22Rv1 (cell line): ENCODE measurements around the gene YWHAG.

Experiments
- H3K27ac ChIP-seq: fragments of 450-650 bp; 2 replicates; pipeline ENCODE4 v1.5.1; 2017
- ZFX ChIP-seq: fragments of 450-650 bp; IDR thresholded peaks from 2 replicates; pipeline ENCODE4 v1.6.1; 2017; ENCODE audit warnings: antibody characterized with exemption, borderline replicate concordance
- TF ChIP-seq, protein P1 (sequence below): fragments of 450-650 bp; IDR thresholded peaks from 2 replicates; pipeline ENCODE4 v1.5.1; 2017; ENCODE audit warnings: mild to moderate bottlenecking

The YWHAG gene

DNA sequence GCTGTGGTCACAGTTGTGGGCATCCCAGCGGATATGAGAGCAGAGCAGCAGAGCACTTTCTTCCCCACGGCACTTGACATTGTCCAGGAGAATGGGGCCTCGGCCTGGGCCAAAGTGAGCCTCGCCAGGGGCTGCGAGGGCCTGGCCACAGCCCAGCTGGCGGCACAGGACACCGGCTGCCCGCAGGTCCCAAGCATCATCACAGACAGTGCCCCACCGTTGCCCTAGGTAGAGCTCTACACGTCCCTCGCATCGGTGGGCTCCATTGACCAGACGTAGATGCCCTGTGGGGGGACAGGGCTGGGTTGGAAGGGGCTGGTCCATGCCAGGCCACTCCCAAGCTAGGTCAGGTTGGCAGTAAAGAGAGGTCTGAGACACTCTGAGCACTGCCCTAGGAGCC lies 31.3 kb upstream of the YWHAG start:
- TF ChIP-seq, protein P1, sequence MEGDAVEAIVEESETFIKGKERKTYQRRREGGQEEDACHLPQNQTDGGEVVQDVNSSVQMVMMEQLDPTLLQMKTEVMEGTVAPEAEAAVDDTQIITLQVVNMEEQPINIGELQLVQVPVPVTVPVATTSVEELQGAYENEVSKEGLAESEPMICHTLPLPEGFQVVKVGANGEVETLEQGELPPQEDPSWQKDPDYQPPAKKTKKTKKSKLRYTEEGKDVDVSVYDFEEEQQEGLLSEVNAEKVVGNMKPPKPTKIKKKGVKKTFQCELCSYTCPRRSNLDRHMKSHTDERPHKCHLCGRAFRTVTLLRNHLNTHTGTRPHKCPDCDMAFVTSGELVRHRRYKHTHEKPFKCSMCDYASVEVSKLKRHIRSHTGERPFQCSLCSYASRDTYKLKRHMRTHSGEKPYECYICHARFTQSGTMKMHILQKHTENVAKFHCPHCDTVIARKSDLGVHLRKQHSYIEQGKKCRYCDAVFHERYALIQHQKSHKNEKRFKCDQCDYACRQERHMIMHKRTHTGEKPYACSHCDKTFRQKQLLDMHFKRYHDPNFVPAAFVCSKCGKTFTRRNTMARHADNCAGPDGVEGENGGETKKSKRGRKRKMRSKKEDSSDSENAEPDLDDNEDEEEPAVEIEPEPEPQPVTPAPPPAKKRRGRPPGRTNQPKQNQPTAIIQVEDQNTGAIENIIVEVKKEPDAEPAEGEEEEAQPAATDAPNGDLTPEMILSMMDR = no peak
- no peak for TF ChIP-seq ZFX
- H3K27ac ChIP-seq = 0 out of 2 replicates have a peak overlapping the region, but pooled peaks have one; percentile 53

- H3K27ac ChIP-seq = peak overlapping the region; percentile 53; the same call in 1 of the 2 replicates
These were observed 29.0 kb upstream of the YWHAG start for GRCh38 chr7:76387789-76388188.

GRCh38 chr7:76386691-76387260 lies 28.0 kb upstream of the YWHAG start:
- H3K27ac ChIP-seq = no peak overlapping the region
- no peak for TF ChIP-seq ZFX
- TF ChIP-seq, protein P1 = no peak

- TF ChIP-seq, protein P1 = peak; percentile 61
- no peak for TF ChIP-seq ZFX
- H3K27ac ChIP-seq = peak overlapping the region; percentile 35
These were observed 24.5 kb upstream of the YWHAG start for GRCh38 chr7:76383089-76383944.

DNA sequence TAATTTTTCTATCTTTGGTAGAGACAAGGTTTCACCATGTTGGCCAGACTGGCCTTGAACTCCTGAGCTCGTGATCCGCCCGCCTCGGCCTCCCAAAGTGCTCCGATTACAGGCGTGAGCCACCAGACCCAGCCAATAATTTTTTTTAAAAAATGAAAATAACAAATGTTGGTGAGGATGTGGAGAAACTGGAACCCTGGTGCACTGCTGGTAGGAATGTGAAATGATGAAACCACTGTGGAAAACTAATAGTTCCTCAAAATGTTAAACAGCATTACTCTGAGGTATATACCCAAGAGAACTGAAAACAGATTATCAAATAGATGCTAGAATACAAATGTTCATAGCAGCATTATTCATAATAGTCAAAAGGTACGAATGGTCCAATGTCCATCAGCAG lies 23.0 kb upstream of the YWHAG start:
- H3K27ac ChIP-seq = no peak overlapping the region
- TF ChIP-seq, protein P1 = no peak
- no peak for TF ChIP-seq ZFX

GRCh38 chr7:76380623-76380966 lies 21.8 kb upstream of the YWHAG start:
- TF ChIP-seq, protein P1 = no peak
- no peak for TF ChIP-seq ZFX

GRCh38 chr7:76377186-76377918 lies 18.6 kb upstream of the YWHAG start:
- no peak overlapping the region for H3K27ac ChIP-seq
- no peak for TF ChIP-seq ZFX
- TF ChIP-seq, protein P1 = no peak

More at GRCh38 chr7:76380623-76380966, 21.8 kb upstream of the YWHAG start:
- peak overlapping the region; percentile 91 for H3K27ac ChIP-seq
